NCI-H82 (cell line): ENCODE measurements around the gene WFDC12.
"Not testable (repeated sequence)": the region's sequence is repeated elsewhere in the genome, so short reads cannot be mapped to it uniquely, and the experiment has no call there.

Experiments
- DNase-seq: peaks from one replicate; lab custom pipeline; 2025; lab: John Stamatoyannopoulos, UW

The WFDC12 gene

GRCh38 chr20:45124365-45124764 lies at the start of gene WFDC12:
TSS of gene WFDC12 (minus strand) at chr20:45124465. CDS start at chr20:45124447, 18 bp downstream.
- DNase-seq, result no peak

- DNase-seq, result no peak
These were observed 49.3 kb upstream of the WFDC12 start for GRCh38 chr20:45173522-45173921.

GRCh38 chr20:45164906-45165305 lies 40.6 kb upstream of the WFDC12 start:
- no peak for DNase-seq

GRCh38 chr20:45163083-45163803 lies 39.0 kb upstream of the WFDC12 start:
- no peak for DNase-seq

- no peak for DNase-seq
These were observed 33.7 kb upstream of the WFDC12 start for GRCh38 chr20:45157962-45158361.

- peak; percentile 8 for DNase-seq
These were observed 32.4 kb upstream of the WFDC12 start for GRCh38 chr20:45156713-45157112.

GRCh38 chr20:45154794-45155193 lies 30.5 kb upstream of the WFDC12 start:
- DNase-seq, result not testable (repeated sequence)

GRCh38 chr20:45154183-45154582 lies 29.9 kb upstream of the WFDC12 start:
- peak; percentile 16 for DNase-seq

GRCh38 chr20:45153752-45154151 lies 29.5 kb upstream of the WFDC12 start:
- no peak for DNase-seq

GRCh38 chr20:45153147-45153546 lies 28.9 kb upstream of the WFDC12 start:
- DNase-seq, result peak; percentile 39

GRCh38 chr20:45152405-45152804 lies 28.1 kb upstream of the WFDC12 start:
- no peak for DNase-seq

- no peak for DNase-seq
These were observed 24.8 kb upstream of the WFDC12 start for GRCh38 chr20:45149062-45149461.

- DNase-seq, result no peak
These were observed 16.6 kb upstream of the WFDC12 start for GRCh38 chr20:45140836-45141235.

GRCh38 chr20:45139733-45140375 lies 15.6 kb upstream of the WFDC12 start:
- DNase-seq, result peak; percentile 98

- DNase-seq, result peak; percentile 54
These were observed 14.5 kb upstream of the WFDC12 start for GRCh38 chr20:45138561-45139300.

GRCh38 chr20:45136911-45137310 lies 12.6 kb upstream of the WFDC12 start:
- DNase-seq, result no peak

GRCh38 chr20:45128099-45128498 lies 3.8 kb upstream of the WFDC12 start:
- no peak for DNase-seq

- no peak for DNase-seq
These were observed 2.9 kb downstream of the WFDC12 start for GRCh38 chr20:45121388-45121787.

- no peak for DNase-seq
These were observed 4.6 kb downstream of the WFDC12 start for GRCh38 chr20:45119556-45120266.

GRCh38 chr20:45118028-45118427 lies 6.2 kb downstream of the WFDC12 start:
- DNase-seq, result no peak

- peak; percentile 29 for DNase-seq
These were observed 6.7 kb downstream of the WFDC12 start for GRCh38 chr20:45117581-45117980.

GRCh38 chr20:45115829-45116228 lies 8.4 kb downstream of the WFDC12 start:
- no peak for DNase-seq
